Rectal smooth muscle tissue (tissue), 1 donor: ENCODE measurements around the gene LIN28A.
"Not testable (repeated sequence)": the region's sequence is repeated elsewhere in the genome, so short reads cannot be mapped to it uniquely, and the experiment has no call there.

Experiments used
- H3K27ac ChIP-seq: one replicate; pipeline ENCODE4 v1.7.0; 2013; ENCODE audit warnings: low read depth, low read length, inconsistent platforms
- H3K27me3 ChIP-seq: one replicate; pipeline ENCODE4 v1.7.0; 2013; ENCODE audit warnings: low read length; ENCODE audit not compliant: control insufficient read depth, insufficient read depth
- H3K36me3 ChIP-seq: one replicate; pipeline ENCODE4 v1.7.0; 2013; ENCODE audit warnings: low read length; ENCODE audit not compliant: control insufficient read depth, insufficient read depth
- H3K4me1 ChIP-seq: one replicate; pipeline ENCODE4 v1.7.0; 2013; ENCODE audit warnings: low read length; ENCODE audit not compliant: control insufficient read depth, insufficient read depth
- H3K4me3 ChIP-seq: one replicate; pipeline ENCODE4 v1.7.0; 2013; ENCODE audit warnings: low read length
- H3K9ac ChIP-seq: one replicate; pipeline ENCODE4 v1.7.0; 2013; ENCODE audit warnings: low read length

The LIN28A gene

DNA sequence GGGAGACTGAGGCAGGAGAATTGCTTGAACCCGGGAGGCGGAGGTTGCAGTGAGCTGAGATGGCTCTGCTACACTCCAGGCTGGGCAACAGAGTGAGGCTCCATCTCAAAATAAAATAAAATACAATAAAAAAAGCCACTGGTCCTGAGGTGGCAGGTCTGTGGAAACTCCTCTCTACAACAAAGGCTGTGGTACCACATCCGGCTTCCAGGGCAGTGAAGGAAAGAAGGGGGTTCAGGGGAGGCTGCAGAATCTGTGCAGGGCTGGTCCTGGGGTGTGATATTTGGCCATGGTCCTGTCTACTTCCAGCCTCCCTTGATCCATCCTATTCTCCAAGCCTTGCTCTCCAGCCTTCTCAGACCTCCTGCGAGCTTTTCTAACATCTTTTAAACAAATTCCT, 37.3 kb upstream of the LIN28A start:
- Histone ChIP-seq H3K9ac (no peak overlapping the region), H3K4me1 (no peaks in the 10 kb centered on the region), H3K27ac (no peak overlapping the region), H3K4me3 (no peak overlapping the region), H3K27me3 (no peaks in the 10 kb centered on the region), H3K36me3 (no peaks in the 10 kb centered on the region)

- H3K36me3 ChIP-seq: no peaks in the 10 kb centered on the region
- H3K4me1 ChIP-seq: no peaks in the 10 kb centered on the region
- no peaks in the 10 kb centered on the region for H3K27me3 ChIP-seq
- no peak overlapping the region for H3K4me3 ChIP-seq
- H3K27ac ChIP-seq: no peak overlapping the region
- H3K9ac ChIP-seq: no peak overlapping the region
These were observed 36.8 kb upstream of the LIN28A start for GRCh38 chr1:26373789-26374188.

DNA sequence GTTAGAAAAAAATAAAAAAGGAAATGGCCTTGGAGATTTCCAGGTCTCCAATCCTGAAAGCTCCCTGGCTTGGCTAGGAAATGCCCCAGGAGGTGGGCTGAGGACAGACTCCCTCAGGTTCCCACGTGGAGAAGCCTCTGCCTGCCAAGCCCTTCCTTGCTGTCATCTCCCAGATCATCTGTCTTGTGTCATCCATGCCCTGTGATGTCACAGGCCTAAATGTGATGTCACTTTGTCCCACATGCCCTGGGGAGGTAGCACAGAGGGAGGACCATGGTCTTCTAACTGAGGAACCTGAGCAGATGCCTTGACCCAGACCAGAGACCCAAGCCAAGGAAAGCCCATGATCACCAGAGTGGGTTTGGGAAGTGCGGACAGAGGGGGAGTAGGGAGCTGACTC, 36.3 kb upstream of the LIN28A start:
- H3K27me3 ChIP-seq, H3K27ac ChIP-seq, H3K36me3 ChIP-seq, H3K4me3 ChIP-seq, H3K4me1 ChIP-seq, H3K9ac ChIP-seq: not testable (repeated sequence)

DNA sequence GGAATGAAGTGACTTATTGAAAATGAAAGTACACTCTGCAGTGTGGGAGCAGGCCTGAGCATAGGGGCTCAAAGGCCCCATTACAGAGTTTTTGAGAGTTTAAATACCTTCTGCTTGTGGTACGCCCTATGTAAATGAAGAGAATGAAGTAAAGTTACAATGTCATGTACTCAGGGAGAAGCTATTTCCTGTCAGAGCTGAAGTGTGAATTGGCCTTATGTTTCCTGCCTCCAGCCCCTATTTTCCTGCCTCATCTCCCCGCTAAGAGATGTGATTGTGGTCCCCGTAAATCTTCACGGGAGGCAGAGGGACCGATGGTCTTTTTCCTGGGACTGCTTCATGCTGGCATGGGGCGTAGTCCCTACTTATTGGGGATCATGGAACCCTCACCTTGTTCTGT, 35.5 kb upstream of the LIN28A start:
- Histone ChIP-seq H3K4me3 (no peak overlapping the region), H3K4me1 (no peaks in the 10 kb centered on the region), H3K27me3 (no peaks in the 10 kb centered on the region), H3K9ac (no peak overlapping the region), H3K27ac (no peak overlapping the region), H3K36me3 (no peaks in the 10 kb centered on the region)

DNA sequence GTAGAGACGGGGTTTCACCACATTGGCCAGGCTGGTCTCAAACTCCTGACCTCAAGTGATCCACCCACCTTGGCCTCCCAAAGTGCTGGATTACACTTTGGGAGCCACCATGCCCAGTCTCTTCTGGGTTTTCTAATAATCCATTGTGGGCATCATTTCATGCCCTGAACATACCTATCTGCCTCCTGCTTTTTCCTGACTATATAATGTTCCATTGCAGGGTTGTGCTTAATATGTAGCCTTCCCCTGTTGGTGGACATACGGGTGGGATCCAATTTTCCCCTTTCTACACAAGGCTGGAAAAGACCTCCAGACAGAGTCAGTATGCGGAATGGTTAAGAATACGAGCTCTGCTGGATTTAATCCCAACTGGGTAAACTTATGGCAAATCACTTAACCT, 34.6 kb upstream of the LIN28A start:
- no peaks in the 10 kb centered on the region for H3K4me1 ChIP-seq
- no peaks in the 10 kb centered on the region for H3K27me3 ChIP-seq
- no peak overlapping the region for H3K4me3 ChIP-seq
- H3K9ac ChIP-seq: no peak overlapping the region
- no peaks in the 10 kb centered on the region for H3K36me3 ChIP-seq
- no peak overlapping the region for H3K27ac ChIP-seq

DNA sequence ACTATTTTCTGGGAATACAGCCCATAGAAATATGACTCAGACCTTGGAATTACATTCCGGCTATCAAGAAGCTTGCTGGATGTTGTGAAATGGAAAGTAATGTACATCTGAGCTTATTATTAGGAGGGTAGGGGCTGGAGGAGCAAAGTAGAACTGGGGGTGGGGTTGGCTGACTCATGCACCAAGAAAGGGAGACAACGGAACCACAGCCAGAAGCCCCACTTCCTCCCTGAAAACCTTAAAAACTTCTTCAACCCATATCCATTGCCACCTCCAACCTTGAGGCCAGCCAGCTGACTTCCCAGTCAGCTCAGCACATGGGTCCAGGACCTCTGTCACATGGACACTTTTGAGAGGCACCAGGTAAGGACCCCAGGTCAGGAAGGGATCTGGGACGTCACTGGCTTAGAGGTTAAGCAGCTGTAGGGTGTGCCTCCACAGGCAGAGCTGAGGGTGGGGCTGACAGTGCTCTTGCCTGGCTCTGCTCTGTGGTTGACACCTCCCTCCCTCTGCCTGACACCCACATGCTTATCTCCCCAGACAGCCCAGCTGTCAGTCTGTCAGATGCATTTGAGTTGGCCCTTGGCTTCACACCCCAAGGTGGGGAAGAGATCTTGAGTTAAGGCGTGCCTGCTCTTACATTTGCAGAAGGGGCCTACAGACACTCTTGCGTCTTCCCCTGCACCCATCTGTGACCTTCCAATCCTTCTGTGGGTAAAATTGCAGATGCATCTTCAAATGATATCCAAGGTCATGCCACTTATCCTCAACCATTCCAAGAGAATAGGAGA, 32.3 kb upstream of the LIN28A start:
- Histone ChIP-seq H3K4me3 (no peak overlapping the region), H3K36me3 (no peaks in the 10 kb centered on the region), H3K4me1 (no peaks in the 10 kb centered on the region), H3K27ac (no peak overlapping the region), H3K27me3 (no peaks in the 10 kb centered on the region), H3K9ac (no peak overlapping the region)

DNA sequence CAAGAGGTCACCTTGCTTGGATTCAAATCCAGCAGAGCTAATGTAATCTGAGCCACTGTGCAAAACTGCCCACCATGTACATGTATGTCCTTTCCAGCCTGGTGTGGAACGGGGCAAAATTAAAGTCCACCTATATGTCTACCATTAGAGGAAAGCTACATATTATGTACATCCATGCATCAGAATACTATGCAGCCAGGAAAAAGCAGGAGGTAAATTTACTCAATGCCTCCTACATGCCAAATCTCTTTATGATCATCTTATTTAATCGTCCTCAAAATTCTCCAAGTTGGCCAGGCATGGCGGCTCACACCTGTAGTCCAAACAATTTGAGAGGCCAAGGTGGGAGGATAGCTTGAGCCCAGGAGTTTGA, 31.8 kb upstream of the LIN28A start:
- H3K4me1 ChIP-seq: no peaks in the 10 kb centered on the region
- no peak overlapping the region for H3K27ac ChIP-seq
- H3K4me3 ChIP-seq: no peak overlapping the region
- H3K27me3 ChIP-seq: no peaks in the 10 kb centered on the region
- H3K36me3 ChIP-seq: no peaks in the 10 kb centered on the region
- no peak overlapping the region for H3K9ac ChIP-seq

GRCh38 chr1:26384076-26384475, 26.5 kb upstream of the LIN28A start:
- Histone ChIP-seq H3K27ac (no peak overlapping the region), H3K36me3 (no peaks in the 10 kb centered on the region), H3K27me3 (no peaks in the 10 kb centered on the region), H3K9ac (no peak overlapping the region), H3K4me3 (no peak overlapping the region), H3K4me1 (no peaks in the 10 kb centered on the region)

DNA sequence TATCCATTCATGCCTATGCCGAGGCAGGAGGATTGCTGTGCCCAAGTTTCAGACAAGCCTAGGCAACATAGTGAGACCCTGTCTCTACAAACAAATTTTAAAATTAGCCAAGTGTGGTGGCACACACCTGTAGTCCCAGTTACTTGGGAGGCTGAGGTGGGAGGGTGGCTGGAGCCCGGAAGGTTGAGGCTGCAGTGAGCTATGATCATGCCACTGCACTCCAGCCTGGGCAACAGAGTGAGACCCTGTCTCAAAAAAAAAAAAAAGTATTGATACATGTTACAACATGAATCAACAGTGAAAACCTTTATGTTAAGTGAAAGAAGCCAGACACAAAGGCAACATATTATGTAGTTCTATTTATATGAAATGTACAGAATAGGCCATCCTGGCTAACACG, 25.6 kb upstream of the LIN28A start:
- not testable (repeated sequence) for H3K4me3 ChIP-seq, H3K4me1 ChIP-seq, H3K27me3 ChIP-seq, H3K9ac ChIP-seq, H3K27ac ChIP-seq, H3K36me3 ChIP-seq

DNA sequence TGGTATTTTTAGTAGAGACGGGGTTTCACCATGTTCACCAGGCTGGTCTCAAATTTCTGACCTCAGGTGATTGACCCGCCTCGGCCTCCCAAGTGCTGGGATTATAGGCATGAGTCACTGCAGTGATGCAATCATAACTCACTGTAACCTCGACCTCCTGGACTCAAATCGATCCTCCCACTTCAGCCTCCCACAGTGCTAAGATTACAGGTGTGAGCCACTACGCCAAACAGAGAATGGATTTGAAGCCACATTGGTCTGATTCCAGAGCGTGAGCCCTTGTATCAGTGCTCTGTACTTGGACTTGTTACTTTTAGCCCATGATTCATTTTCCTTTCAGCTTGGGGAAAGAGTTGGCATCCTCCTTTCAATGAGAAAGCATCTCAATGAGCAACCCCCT, 23.2 kb upstream of the LIN28A start:
- Histone ChIP-seq H3K27ac (no peak overlapping the region), H3K4me3 (no peak overlapping the region), H3K36me3 (no peaks in the 10 kb centered on the region), H3K9ac (no peak overlapping the region), H3K27me3 (no peaks in the 10 kb centered on the region), H3K4me1 (no peaks in the 10 kb centered on the region)

DNA sequence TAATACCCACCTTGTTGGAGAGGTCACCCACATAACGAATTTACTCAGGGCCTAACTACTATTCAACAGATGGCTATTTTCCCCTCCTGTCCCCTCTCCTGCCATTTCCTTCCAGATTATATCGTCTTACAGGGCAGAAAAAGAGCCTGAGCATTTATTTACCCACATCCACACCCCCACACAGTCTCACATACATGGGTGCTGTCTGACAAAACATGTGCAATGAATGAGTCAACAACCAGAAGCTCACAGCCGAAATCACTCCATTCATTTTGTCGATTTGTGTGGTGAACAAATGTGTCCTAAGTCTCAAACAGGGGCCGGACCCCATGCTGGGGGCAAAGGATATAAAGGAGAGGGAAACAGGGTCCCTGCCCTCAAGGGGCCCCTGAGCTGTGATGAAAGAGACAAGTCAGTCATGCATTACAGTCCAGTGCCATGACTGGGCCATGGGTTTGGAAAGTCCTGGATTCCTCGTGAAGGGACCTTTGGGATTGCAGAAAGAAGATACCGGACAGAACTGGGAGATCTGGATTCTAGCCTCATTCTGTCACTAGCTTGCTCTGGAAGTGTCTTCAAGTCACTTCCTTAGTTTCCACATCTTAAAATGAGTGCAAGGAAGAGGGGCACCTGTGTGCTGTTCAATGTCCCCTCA, 21.7 kb upstream of the LIN28A start:
- no peaks in the 10 kb centered on the region for H3K4me1 ChIP-seq
- no peaks in the 10 kb centered on the region for H3K27me3 ChIP-seq
- no peaks in the 10 kb centered on the region for H3K36me3 ChIP-seq
- H3K4me3 ChIP-seq: no peak overlapping the region
- H3K27ac ChIP-seq: no peak overlapping the region
- H3K9ac ChIP-seq: no peak overlapping the region

GRCh38 chr1:26389604-26390247, 20.9 kb upstream of the LIN28A start:
- H3K4me1 ChIP-seq: no peaks in the 10 kb centered on the region
- no peaks in the 10 kb centered on the region for H3K27me3 ChIP-seq
- H3K9ac ChIP-seq: no peak overlapping the region
- H3K27ac ChIP-seq: no peak overlapping the region
- H3K36me3 ChIP-seq: no peaks in the 10 kb centered on the region
- no peak overlapping the region for H3K4me3 ChIP-seq

GRCh38 chr1:26391450-26391849, 19.2 kb upstream of the LIN28A start:
- Histone ChIP-seq H3K36me3 (no peaks in the 10 kb centered on the region), H3K27ac (no peak overlapping the region), H3K9ac (no peak overlapping the region), H3K4me1 (no peaks in the 10 kb centered on the region), H3K27me3 (no peaks in the 10 kb centered on the region), H3K4me3 (no peak overlapping the region)
